Fibroblast of mammary gland (primary cell): Measurements from ENCODE around the gene AFF4.

Experiments
- DNase-seq: peaks from one replicate; pipeline ENCODE4 v3.0.0-alpha.2; 2010; ENCODE audit warnings: low read depth
- H3K4me3 ChIP-seq: 2 replicates; pipeline ENCODE4 v1.5.1; 2011; ENCODE audit warnings: low read depth, mild to moderate bottlenecking, low read length, moderate library complexity; ENCODE audit not compliant: control insufficient read depth
- CTCF ChIP-seq: conservative IDR thresholded peaks from 2 replicates; pipeline ENCODE4 v1.5.1; 2011; ENCODE audit warnings: low read depth, low read length, inconsistent platforms; ENCODE audit not compliant: control insufficient read depth, insufficient read depth

AFF4 gene

GRCh38 chr5:132886064-132886823 lies 77.2 kb downstream of the AFF4 start:
- DNase-seq, result no peak
- no peak overlapping the region for H3K4me3 ChIP-seq
- TF ChIP-seq CTCF, result no peak

- no peak overlapping the region for H3K4me3 ChIP-seq
- no peak for TF ChIP-seq CTCF
- no peak for DNase-seq
Observed at GRCh38 chr5:132884548-132884947, 78.9 kb downstream of the AFF4 start.

DNA sequence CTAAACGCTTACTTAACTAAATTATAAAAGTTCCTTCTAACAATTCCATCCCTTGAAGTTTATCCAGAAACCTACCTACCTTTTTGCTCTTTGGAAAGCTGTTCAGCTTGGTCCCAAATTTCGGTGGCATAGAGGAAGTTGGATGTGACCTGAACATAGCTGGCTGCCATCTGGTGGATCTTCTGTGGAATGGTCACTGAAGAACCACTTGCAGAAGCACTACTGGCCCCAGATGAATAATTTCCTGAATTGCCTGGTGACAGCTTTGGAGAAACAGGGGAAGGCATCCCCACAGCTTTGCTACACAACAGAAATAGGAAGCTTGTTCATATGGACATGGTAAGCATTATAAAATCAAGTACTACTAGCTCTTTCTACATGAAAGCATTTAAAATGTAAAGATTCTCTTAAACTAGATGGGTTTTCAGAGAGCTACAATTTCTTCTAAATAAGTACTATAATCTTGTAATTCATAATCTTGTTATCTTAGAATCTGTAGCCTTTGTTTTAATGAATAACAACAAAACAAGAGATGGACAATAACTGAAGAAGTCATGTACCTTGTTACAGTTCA lies 80.1 kb downstream of the AFF4 start:
- peak; percentile 74 for DNase-seq
- no peak overlapping the region for H3K4me3 ChIP-seq
- peak; percentile 71 for TF ChIP-seq CTCF

DNA sequence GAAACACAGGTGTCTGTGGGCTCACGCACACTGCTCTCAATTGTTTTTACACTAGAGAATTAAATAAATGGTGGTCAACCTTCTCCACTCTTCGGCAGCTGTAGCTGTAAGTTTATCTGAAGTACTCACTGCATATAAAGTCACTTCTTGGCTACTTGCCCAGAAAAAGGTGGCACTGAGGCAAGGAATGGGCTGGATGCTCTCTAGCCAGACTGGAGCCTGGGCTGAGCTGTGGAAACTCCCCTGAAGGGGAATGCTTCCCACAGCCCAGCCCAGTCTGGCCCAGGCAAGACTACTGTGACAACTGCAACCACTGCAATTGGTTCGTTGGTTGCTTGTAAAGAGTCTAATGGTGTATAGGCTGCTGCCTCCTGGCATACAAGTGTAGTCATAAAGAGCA lies 85.5 kb downstream of the AFF4 start:
- no peak overlapping the region for H3K4me3 ChIP-seq
- DNase-seq, result no peak
- TF ChIP-seq CTCF, result no peak

DNA sequence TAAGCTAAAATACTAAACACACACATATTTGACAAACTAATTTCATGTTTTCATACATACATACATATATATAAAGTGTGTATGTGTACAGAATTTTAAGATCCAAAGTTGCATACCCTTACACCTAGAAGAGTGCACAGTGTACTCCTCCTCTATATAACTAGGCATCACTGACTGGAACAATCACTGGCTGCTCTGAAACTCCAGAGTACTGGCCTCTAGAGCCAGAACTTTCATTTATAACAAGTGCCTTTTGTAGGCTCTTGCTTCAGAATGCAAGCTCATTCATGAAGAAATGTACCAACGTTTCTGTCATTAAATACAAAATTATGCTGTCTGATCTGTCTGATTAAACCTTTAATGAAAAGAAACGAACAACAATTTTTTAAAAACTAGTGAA lies 86.0 kb downstream of the AFF4 start:
- no peak for TF ChIP-seq CTCF
- H3K4me3 ChIP-seq, result no peak overlapping the region
- DNase-seq, result no peak

- no peak overlapping the region for H3K4me3 ChIP-seq
- no peak for TF ChIP-seq CTCF
- no peak for DNase-seq
Observed at GRCh38 chr5:132876020-132876759, 87.2 kb downstream of the AFF4 start.
